Measurements from ENCODE around the gene SLC25A27.
"Not testable (repeated sequence)": the region's sequence is repeated elsewhere in the genome, so short reads cannot be mapped to it uniquely, and the experiment has no call there.

Gene SLC25A27

DNA sequence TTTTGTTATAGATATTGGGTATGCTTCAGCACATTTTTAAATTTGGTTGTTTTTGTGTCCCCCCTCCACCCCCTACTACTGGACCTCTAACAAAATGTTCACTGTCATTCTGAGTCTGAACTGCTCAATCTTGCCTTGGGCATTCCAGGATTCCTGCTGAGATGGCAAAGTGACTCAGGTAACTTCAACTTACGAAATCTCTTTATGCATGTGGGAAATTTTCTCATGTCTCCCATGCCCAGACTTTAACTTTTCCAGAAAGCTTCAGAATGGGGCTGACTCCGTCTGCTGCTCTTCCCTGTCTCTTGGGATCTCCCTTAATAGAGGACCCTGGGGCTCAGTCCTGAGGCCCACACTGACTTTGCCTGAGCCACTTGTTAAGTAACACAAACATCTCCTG, 14.1 kb upstream of the SLC25A27 start:
- Mint-ChIP-seq H3K4me3 (no peak overlapping the region), H3K9me3 (no peaks in the 10 kb centered on the region), H3K4me1 (peaks cover 5% of the 10 kb centered on the region), H3K27me3 (peaks cover 16% of the 10 kb centered on the region), H3K27ac (no peak overlapping the region), H3K36me3 (no peaks in the 10 kb centered on the region)

DNA sequence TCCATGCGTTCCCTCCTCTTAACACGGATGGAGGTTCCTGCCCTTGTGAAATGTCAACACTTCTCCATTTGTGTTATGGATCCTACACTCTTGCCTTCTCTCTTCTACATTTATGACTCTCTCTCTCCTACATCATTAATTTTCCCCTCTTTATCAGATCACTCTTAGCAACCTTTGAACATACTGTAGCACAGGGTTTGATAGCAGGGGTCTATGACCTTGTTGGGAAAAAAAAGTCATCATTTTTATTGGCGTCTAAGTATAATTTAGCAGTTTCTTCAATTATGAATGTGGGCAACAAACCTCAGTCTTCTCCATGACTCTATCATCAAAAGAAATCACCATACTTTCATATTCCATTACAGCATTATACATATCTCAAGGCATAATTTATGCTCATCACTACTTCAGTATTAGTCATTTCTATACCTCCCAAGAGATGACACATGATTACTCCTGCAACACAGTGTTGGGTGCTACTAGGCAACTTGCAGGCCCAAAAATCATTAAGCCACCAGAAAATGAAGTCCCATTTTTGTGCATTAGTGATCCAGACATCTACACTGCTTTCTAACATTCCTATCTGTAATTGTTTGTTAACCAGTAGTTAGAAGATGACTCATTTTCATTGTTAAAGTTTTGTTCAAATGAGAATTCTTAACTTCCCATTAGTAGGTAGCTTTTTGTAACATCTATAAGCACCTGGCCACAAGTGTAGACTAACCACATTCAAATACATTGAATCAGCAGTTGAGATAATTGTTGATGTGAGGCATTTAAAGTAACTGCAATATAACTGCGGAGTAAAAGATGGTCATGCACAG, 9.6 kb upstream of the SLC25A27 start:
- H3K4me3 Mint-ChIP-seq = no peak overlapping the region
- peaks cover 3% of the 10 kb centered on the region for H3K9me3 Mint-ChIP-seq
- H3K27ac Mint-ChIP-seq = peak overlapping the region; percentile 2
- H3K27me3 Mint-ChIP-seq = peaks cover 19% of the 10 kb centered on the region
- no peaks in the 10 kb centered on the region for H3K36me3 Mint-ChIP-seq
- peaks cover 5% of the 10 kb centered on the region for H3K4me1 Mint-ChIP-seq

DNA sequence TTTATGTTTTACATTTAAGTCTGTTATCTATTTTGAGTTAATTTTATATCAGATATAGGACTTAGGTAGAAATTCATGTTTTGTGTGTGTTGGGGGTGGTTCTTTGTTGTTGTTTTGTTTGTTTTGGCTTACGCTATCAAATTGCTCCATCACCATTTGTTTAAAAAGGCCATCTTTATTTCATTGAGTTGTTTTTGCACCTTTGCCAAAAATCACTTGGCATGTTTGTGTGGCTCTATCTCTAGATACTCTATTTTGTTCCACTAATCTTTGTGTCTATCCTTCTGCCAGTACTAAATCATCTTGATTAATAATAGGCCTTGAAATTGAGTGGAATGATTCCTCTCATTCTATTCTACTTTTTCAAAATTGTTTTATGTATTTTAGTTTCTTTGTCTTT, 7.5 kb upstream of the SLC25A27 start:
- Mint-ChIP-seq H3K27ac (no peak overlapping the region), H3K9me3 (peaks cover 3% of the 10 kb centered on the region), H3K4me1 (peaks cover 5% of the 10 kb centered on the region), H3K4me3 (no peak overlapping the region), H3K36me3 (no peaks in the 10 kb centered on the region), H3K27me3 (peaks cover 18% of the 10 kb centered on the region)

DNA sequence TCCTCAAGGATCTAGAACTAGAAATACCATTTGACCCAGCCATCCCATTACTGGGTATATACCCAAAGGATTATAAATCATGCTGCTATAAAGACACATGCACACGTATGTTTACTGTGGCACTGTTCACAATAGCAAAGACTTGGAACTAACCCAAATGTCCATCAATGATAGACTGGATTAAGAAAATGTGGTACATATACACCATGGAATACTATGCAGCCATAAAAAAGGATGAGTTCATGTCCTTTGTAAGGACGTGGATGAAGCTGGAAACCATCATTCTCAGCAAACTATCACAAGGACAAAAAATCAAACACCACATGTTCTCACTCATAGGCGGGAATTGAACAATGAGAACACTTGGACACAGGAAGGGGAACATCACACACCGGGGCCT, 4.7 kb upstream of the SLC25A27 start:
- Mint-ChIP-seq H3K4me1 (peaks cover 11% of the 10 kb centered on the region), H3K27me3 (peaks cover 29% of the 10 kb centered on the region)
- H3K36me3 Mint-ChIP-seq, H3K4me3 Mint-ChIP-seq, H3K9me3 Mint-ChIP-seq, H3K27ac Mint-ChIP-seq: not testable (repeated sequence)

DNA sequence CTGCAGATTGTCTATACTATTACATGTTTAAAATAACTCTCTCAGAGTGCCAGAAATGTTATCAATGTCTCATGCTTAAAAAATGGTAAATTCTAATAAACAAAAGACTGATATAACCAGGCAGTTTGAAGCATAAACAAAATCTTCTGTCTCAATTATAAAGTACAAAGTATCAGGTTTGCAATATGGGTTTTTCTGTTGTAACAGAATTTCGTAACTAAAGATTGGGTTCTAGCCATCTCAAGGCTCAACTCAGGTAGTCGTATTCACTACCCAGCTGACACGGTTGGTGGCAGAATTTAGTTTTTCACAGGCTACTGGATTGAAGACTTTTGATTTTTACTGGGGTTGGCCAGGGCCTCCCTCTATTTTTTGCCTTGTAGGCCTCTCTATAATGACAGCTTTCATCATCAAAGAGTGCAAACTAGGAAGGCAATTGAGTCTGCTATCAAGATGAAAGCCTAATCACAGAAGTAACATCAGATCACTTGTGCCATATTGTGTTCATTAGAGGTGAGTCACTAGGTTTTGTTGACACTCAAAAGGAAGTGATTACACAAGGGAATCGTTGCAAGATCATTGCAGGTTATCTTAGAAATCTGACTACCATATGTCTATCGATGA, 3.8 kb upstream of the SLC25A27 start:
- Mint-ChIP-seq H3K4me3 (no peak overlapping the region), H3K4me1 (peaks cover 16% of the 10 kb centered on the region), H3K27me3 (peaks cover 36% of the 10 kb centered on the region), H3K9me3 (peaks cover 3% of the 10 kb centered on the region), H3K36me3 (no peaks in the 10 kb centered on the region), H3K27ac (no peak overlapping the region)

DNA sequence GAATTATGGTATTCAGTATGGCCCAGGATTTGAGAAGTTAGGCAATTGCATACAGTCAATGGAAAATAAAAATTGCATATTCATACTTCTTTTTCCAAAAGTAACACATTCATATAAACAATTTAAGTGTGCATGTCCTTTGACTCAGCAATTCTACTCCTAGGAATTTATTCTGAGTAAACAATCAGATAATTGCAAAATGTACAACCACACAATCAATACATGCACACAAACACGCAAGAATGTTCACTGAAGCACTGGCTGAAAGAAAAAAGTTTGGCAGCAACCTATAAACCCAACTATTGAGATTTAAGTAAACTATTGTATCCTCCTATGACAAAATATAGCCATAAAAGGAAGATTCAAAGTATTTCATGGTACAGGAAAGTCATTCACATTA, 1.8 kb upstream of the SLC25A27 start:
- Mint-ChIP-seq H3K4me3 (no peak overlapping the region), H3K27ac (no peak overlapping the region), H3K36me3 (no peaks in the 10 kb centered on the region), H3K4me1 (peaks cover 16% of the 10 kb centered on the region), H3K9me3 (no peaks in the 10 kb centered on the region), H3K27me3 (peaks cover 42% of the 10 kb centered on the region)

DNA sequence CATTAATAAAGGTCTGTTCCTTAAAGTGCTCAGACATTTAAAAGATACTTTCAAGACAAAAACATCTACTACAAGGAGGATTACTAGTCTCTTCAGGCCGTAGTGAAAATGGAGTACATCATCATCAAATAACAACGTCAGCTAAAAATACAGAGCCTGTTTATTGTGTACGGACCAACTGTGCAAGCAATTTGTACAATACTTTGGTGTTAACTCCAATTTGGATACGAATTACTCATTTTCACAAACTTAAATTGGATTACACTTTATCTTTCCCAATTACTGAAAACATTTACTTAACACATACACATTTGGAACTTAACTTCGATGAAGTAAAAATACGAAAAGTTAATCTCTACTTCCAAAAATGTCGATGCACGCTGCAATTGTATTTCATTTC, 959 bp upstream of the SLC25A27 start:
- H3K36me3 Mint-ChIP-seq = no peaks in the 10 kb centered on the region

DNA sequence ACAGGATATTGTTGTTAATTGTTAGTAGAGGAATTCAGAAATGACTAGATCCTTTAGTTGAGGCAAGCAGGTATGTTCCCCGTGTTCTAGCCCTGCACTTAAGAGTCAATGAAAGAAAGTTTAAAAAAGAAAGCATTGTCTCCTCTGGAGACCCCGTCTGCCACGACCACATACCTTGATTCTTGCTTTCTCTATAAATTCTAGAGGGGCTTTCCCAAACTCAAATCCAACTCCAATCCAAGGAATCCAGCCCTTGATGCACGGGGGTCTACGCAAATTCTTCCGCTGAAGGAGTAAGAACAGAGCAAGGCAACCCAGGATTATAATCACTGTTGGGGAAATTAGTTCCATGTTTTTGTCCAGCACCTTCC, 558 bp upstream of the SLC25A27 start:
- H3K36me3 Mint-ChIP-seq = no peaks in the 10 kb centered on the region
- peak overlapping the region; percentile 81 for H3K4me3 Mint-ChIP-seq
- no peaks in the 10 kb centered on the region for H3K9me3 Mint-ChIP-seq
- no peak overlapping the region for H3K27ac Mint-ChIP-seq
- peaks cover 16% of the 10 kb centered on the region for H3K4me1 Mint-ChIP-seq
- peaks cover 39% of the 10 kb centered on the region for H3K27me3 Mint-ChIP-seq

More for the DNA sequence above, 959 bp upstream of the SLC25A27 start:
- Mint-ChIP-seq H3K27me3 (peaks cover 40% of the 10 kb centered on the region), H3K27ac (no peak overlapping the region), H3K4me1 (peaks cover 16% of the 10 kb centered on the region), H3K9me3 (no peaks in the 10 kb centered on the region), H3K4me3 (peak overlapping the region; percentile 81)

DNA sequence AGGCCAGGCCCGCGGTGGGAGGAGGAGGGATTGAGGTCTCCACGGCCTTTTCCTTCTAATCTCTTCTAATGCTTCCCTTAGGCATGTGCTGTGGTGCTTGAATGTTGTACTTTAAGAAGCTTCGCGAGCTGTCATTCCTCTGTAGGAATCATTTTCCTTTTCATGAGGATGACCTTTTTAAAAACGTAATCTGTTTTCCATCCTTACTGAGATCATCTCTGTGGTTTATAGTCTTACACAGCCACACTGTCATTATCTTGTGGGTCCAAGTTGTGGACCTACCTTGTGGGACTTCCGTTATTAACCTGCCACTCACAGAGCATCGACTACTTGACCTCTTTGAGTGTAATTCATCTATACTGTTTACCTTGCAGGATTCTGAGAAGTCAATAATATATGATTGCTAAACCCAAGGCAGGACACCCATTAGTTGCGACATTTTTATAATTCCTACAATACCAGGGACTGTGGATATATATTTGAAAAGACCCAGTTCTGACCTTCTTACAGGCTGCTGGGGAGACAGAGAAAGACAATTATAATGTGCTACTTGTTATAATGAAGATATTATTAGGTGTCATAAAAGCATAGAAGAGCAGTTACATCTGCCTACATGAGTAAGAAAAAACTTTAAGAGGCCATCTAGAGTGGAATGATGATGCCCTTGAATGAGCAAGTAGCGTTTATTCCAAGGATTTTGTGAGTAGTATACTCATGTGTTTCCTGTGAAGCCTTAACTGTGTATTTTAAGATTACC, 842 bp downstream of the SLC25A27 start:
- H3K4me3 Mint-ChIP-seq = peak overlapping the region; percentile 81
- peaks cover 39% of the 10 kb centered on the region for H3K27me3 Mint-ChIP-seq

DNA sequence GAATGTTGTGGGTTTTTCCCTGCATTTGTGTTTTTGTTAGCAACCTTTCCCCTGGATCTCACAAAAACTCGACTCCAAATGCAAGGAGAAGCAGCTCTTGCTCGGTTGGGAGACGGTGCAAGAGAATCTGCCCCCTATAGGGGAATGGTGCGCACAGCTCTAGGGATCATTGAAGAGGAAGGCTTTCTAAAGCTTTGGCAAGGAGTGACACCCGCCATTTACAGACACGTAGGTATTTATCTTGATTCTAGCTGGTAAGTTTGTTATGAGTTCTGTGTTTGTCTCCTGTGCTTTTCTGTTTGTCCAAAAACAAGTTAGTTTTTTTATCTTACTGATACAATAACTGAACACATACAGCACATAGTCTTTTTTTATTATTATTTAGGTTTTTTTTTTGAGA, 3.0 kb downstream of the SLC25A27 start:
- Mint-ChIP-seq H3K27ac (no peak overlapping the region), H3K36me3 (no peaks in the 10 kb centered on the region), H3K4me3 (no peak overlapping the region), H3K4me1 (peaks cover 16% of the 10 kb centered on the region), H3K9me3 (no peaks in the 10 kb centered on the region), H3K27me3 (peaks cover 36% of the 10 kb centered on the region)

More for the DNA sequence above, 842 bp downstream of the SLC25A27 start:
- Mint-ChIP-seq H3K4me1 (peaks cover 16% of the 10 kb centered on the region), H3K9me3 (no peaks in the 10 kb centered on the region), H3K36me3 (no peaks in the 10 kb centered on the region), H3K27ac (peak overlapping the region; percentile 14)

DNA sequence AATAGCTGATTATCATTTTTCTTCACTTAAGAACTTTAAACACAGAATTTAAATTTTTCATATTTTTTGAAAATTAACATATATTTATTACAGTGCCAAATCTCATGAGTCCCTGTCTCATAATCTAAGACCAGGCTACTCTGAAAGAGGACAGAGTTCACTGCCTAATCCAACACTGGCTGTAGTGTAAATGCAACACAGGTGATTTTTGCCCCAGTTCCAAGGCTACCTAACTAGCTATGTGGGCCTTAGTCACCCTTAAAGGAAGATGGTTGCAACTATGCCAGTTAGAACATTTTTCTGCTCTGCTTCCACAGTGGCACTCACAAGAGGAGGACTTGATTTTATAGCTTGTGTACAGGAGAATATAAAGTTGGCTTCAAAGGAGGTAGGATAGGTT, 4.9 kb downstream of the SLC25A27 start:
- no peak overlapping the region for H3K27ac Mint-ChIP-seq
- H3K9me3 Mint-ChIP-seq = no peaks in the 10 kb centered on the region
- peaks cover 24% of the 10 kb centered on the region for H3K27me3 Mint-ChIP-seq
- H3K4me1 Mint-ChIP-seq = peaks cover 8% of the 10 kb centered on the region
- no peak overlapping the region for H3K4me3 Mint-ChIP-seq
- no peaks in the 10 kb centered on the region for H3K36me3 Mint-ChIP-seq

DNA sequence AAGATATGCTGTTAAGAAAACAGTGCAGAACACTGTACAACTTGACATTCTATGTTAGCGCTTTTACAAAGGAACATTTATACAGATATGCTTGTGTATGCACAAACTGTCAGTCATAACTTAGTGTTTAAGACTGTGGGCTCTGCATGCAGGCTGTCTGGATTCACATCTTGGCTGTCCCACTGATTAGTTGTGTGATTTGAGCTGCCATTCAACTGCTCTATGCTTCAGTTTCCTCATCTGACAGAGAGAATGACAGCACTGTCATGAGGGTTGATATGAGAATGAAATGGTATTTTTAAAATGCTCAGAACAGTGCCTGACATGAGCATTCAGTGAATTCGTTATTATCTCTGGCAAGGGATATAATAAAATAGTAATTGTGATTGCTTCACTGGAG, 8.7 kb downstream of the SLC25A27 start:
- H3K9me3 Mint-ChIP-seq = no peaks in the 10 kb centered on the region
- no peaks in the 10 kb centered on the region for H3K4me1 Mint-ChIP-seq
- H3K27me3 Mint-ChIP-seq = peaks cover 7% of the 10 kb centered on the region
- H3K4me3 Mint-ChIP-seq = no peak overlapping the region
- H3K36me3 Mint-ChIP-seq = no peaks in the 10 kb centered on the region
- H3K27ac Mint-ChIP-seq = no peak overlapping the region

DNA sequence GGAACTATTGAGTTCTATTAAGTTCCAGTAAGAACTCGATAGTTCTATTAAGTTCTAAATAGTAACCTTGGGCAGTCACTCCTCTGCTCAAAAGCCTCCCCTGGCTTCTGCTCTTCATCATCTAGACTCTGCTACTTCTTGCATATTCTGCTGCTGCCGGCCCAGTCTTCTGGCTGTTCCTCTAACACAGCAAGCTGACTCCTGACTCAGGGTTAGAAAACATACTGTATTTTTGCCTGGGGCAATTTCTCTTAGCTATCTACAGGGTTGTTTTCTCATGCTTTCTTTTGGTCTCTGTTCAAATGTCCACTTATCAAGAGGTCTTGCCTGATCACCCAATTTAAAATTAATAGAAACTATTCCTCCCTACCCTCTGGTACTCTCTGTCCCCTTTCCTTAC, 14.6 kb downstream of the SLC25A27 start:
- H3K4me3 Mint-ChIP-seq = no peak overlapping the region

DNA sequence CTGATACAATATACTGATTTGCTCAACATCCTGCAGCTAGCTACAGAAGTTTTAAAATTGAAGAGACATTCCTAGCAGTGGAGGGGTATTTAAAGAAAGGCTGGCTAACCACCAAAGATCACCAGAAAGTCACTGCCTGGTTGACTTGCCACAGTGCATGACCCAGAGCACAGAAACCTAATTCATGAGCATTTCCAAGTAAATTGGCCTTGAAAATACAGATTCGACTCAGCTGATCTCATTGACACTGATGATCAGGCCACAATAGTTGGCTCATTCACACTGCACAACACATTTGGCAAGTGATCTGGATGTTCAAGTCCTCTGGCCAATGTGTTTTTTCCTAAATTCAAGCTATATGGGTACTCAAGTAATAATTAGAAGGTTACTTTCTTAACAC, 21.6 kb downstream of the SLC25A27 start:
- Mint-ChIP-seq H3K27ac (no peak overlapping the region), H3K9me3 (no peaks in the 10 kb centered on the region), H3K36me3 (no peaks in the 10 kb centered on the region), H3K4me3 (no peak overlapping the region), H3K4me1 (no peaks in the 10 kb centered on the region), H3K27me3 (peaks cover 2% of the 10 kb centered on the region)

More for the DNA sequence above, 14.6 kb downstream of the SLC25A27 start:
- H3K9me3 Mint-ChIP-seq = no peaks in the 10 kb centered on the region
- H3K27ac Mint-ChIP-seq = no peak overlapping the region
- H3K27me3 Mint-ChIP-seq = no peaks in the 10 kb centered on the region
- no peaks in the 10 kb centered on the region for H3K36me3 Mint-ChIP-seq
- no peaks in the 10 kb centered on the region for H3K4me1 Mint-ChIP-seq

DNA sequence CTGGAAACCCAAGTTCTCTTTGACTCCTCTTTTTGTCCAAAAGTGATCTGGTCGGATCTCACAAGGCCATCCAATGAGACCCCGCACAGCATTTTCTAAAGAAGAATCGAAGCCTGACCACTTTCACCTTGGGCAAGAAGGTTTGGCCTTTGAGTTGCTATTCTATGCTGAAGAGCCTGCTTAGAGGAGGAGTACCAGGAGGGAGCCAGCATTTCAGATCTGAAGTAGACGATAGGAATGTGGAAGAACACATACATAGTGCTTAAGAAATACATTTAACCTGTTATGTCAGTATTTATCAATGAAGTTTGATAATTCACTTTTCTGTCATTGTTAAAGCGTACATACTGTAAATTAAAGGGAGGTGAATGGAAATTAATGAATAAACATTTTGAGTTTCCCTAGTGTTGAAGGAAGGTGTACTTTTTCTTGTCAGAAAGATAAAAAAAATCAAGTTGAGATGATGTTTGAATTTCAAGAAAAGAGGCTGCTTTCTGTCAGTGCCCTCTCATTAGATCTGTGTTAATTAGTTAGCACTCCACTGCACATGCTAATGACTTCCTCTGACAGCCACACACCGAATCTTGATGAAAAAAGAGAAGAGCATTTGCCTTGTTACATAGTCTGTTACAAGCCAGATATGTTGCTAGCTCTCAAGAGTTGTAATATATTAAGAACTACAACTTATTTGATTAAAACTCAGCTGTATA, 24.0 kb downstream of the SLC25A27 start:
- no peaks in the 10 kb centered on the region for H3K36me3 Mint-ChIP-seq
- peaks cover 2% of the 10 kb centered on the region for H3K27me3 Mint-ChIP-seq
- H3K27ac Mint-ChIP-seq = no peak overlapping the region
- H3K4me1 Mint-ChIP-seq = no peaks in the 10 kb centered on the region
- no peaks in the 10 kb centered on the region for H3K9me3 Mint-ChIP-seq
- H3K4me3 Mint-ChIP-seq = no peak overlapping the region

All from activated naive CD4-positive, alpha-beta T cell treated with anti-CD3 and anti-CD28 coated beads, Interleukin-2, amount 50 U/mL, for 24 hours (primary cell).